OCI-LY1 (cell line): ENCODE measurements around the gene CDC45.

Experiments
- H2AFZ ChIP-seq: fragments of 200-600 bp; sonication (generic), shearing (Covaris generic); 2 replicates; pipeline ENCODE4 v1.6.0; 2014; ENCODE audit warnings: antibody characterized with exemption, mild to moderate bottlenecking, low read length
- H3F3A ChIP-seq: fragments of 200-600 bp; sonication (generic), shearing (Covaris generic); 2 replicates; pipeline ENCODE4 v1.6.0; 2014; ENCODE audit warnings: mild to moderate bottlenecking, antibody characterized with exemption, low read length, moderate library complexity; ENCODE audit not compliant: insufficient read depth
- H3K27ac ChIP-seq: fragments of 200-600 bp; sonication (generic); 2 replicates; pipeline ENCODE4 v1.5.1; 2014; ENCODE audit warnings: low read length, mixed run types, mild to moderate bottlenecking, low read depth; ENCODE audit not compliant: poor library complexity, severe bottlenecking
- H3K27me3 ChIP-seq: fragments of 200-600 bp; sonication (generic); 2 replicates; pipeline ENCODE4 v1.6.0; 2014; ENCODE audit warnings: antibody characterized with exemption, mild to moderate bottlenecking, low read length, moderate library complexity; ENCODE audit not compliant: insufficient read depth
- H3K36me3 ChIP-seq: fragments of 200-600 bp; sonication (generic); 2 replicates; pipeline ENCODE4 v1.6.1; 2014; ENCODE audit warnings: mild to moderate bottlenecking, antibody characterized with exemption, low read length, moderate library complexity, mixed read lengths; ENCODE audit not compliant: insufficient read depth
- H3K4me1 ChIP-seq: fragments of 200-600 bp; sonication (generic); 2 replicates; pipeline ENCODE4 v1.5.1; 2014; ENCODE audit warnings: mild to moderate bottlenecking, low read length, moderate library complexity; ENCODE audit not compliant: insufficient read depth, severe bottlenecking
- H3K4me2 ChIP-seq: fragments of 200-600 bp; sonication (generic), shearing (Covaris generic); 2 replicates; pipeline ENCODE4 v1.6.1; 2014; ENCODE audit warnings: low read length
- H3K4me3 ChIP-seq: fragments of 200-600 bp; sonication (generic); 2 replicates; pipeline ENCODE4 v1.5.1; 2014; ENCODE audit warnings: low read length, low read depth, mild to moderate bottlenecking, mixed read lengths; ENCODE audit not compliant: poor library complexity, severe bottlenecking
- H3K79me2 ChIP-seq: fragments of 200-600 bp; shearing (Covaris generic); 2 replicates; pipeline ENCODE4 v1.6.1; 2016; ENCODE audit warnings: mixed run types, low read length, mixed read lengths; ENCODE audit not compliant: insufficient read depth
- H3K9ac ChIP-seq: fragments of 200-600 bp; sonication (generic), shearing (Covaris generic); 2 replicates; pipeline ENCODE4 v1.6.1; 2014; ENCODE audit warnings: mild to moderate bottlenecking, low read length, mixed read lengths
- H3K9me2 ChIP-seq: fragments of 200-600 bp; sonication (generic), shearing (Covaris generic); 2 replicates; pipeline ENCODE4 v1.6.1; 2014; ENCODE audit warnings: low read depth, mild to moderate bottlenecking, low read length, mixed read lengths
- H3K9me3 ChIP-seq: fragments of 200-600 bp; shearing (Covaris generic); 2 replicates; pipeline ENCODE4 v1.6.1; 2014; ENCODE audit warnings: low read length, mixed read lengths
- H4K20me1 ChIP-seq: fragments of 200-600 bp; sonication (generic), shearing (Covaris generic); 2 replicates; pipeline ENCODE4 v1.6.0; 2016; ENCODE audit warnings: mild to moderate bottlenecking, low read length; ENCODE audit not compliant: insufficient read depth
- CTCF ChIP-seq: fragments of 200-600 bp; sonication (generic), shearing (Covaris generic); IDR thresholded peaks from 2 replicates; pipeline ENCODE4 v1.5.1; 2017; ENCODE audit warnings: mild to moderate bottlenecking, antibody characterized with exemption, low read length, moderate library complexity, mixed read lengths
- EZH2 ChIP-seq: fragments of 200-600 bp; sonication (generic), shearing (Covaris generic); IDR thresholded peaks from 2 replicates; pipeline ENCODE4 v1.8.0; 2017; ENCODE audit warnings: borderline replicate concordance, mixed run types, mild to moderate bottlenecking, antibody characterized with exemption, low read length, moderate library complexity, mixed read lengths

The CDC45 gene

GRCh38 chr22:19515654-19516377, 36.1 kb downstream of the CDC45 start:
- H3K4me1 ChIP-seq = no peaks in the 10 kb centered on the region
- TF ChIP-seq CTCF = no peak
- TF ChIP-seq EZH2 = no peak
- no peaks in the 10 kb centered on the region for H3K79me2 ChIP-seq
- no peaks in the 10 kb centered on the region for H3K9me3 ChIP-seq
- peaks cover 61% of the 10 kb centered on the region for H3K36me3 ChIP-seq
- H3K4me2 ChIP-seq = no peak overlapping the region
- H3K27ac ChIP-seq = no peak overlapping the region
- H2AFZ ChIP-seq = no peak overlapping the region
- no peaks in the 10 kb centered on the region for H3F3A ChIP-seq
- H3K9me2 ChIP-seq = no peaks in the 10 kb centered on the region
- H4K20me1 ChIP-seq = no peaks in the 10 kb centered on the region
- no peak overlapping the region for H3K9ac ChIP-seq
- no peak overlapping the region for H3K4me3 ChIP-seq
- no peaks in the 10 kb centered on the region for H3K27me3 ChIP-seq

- Histone ChIP-seq H3K4me2 (no peak overlapping the region), H2AFZ (no peak overlapping the region), H4K20me1 (no peaks in the 10 kb centered on the region), H3K79me2 (no peaks in the 10 kb centered on the region), H3F3A (no peaks in the 10 kb centered on the region), H3K36me3 (peaks cover 54% of the 10 kb centered on the region), H3K9ac (no peak overlapping the region), H3K9me3 (no peaks in the 10 kb centered on the region), H3K9me2 (no peaks in the 10 kb centered on the region), H3K4me1 (no peaks in the 10 kb centered on the region), H3K27me3 (no peaks in the 10 kb centered on the region), H3K27ac (no peak overlapping the region), H3K4me3 (no peak overlapping the region)
- TF ChIP-seq CTCF = no peak
- TF ChIP-seq EZH2 = no peak
These were observed 36.9 kb downstream of the CDC45 start for GRCh38 chr22:19516378-19517170.

- Histone ChIP-seq H3K9me3 (no peaks in the 10 kb centered on the region), H3K27me3 (no peaks in the 10 kb centered on the region), H3K4me1 (no peaks in the 10 kb centered on the region), H3K4me2 (no peak overlapping the region), H3F3A (no peaks in the 10 kb centered on the region), H2AFZ (no peak overlapping the region), H4K20me1 (no peaks in the 10 kb centered on the region), H3K27ac (no peak overlapping the region), H3K4me3 (no peak overlapping the region), H3K9ac (no peak overlapping the region), H3K9me2 (no peaks in the 10 kb centered on the region), H3K79me2 (no peaks in the 10 kb centered on the region), H3K36me3 (peaks cover 49% of the 10 kb centered on the region)
- TF ChIP-seq CTCF = no peak
- TF ChIP-seq EZH2 = no peak
These were observed 37.4 kb downstream of the CDC45 start for GRCh38 chr22:19517171-19517500.
